Right hindlimb (tissue), 1 donor: ENCODE data around the gene STX10.

ENCODE experiments used
- DNase-seq: peaks from one replicate; pipeline ENCODE4 v3.0.0-alpha.2; 2018

Gene STX10

DNA sequence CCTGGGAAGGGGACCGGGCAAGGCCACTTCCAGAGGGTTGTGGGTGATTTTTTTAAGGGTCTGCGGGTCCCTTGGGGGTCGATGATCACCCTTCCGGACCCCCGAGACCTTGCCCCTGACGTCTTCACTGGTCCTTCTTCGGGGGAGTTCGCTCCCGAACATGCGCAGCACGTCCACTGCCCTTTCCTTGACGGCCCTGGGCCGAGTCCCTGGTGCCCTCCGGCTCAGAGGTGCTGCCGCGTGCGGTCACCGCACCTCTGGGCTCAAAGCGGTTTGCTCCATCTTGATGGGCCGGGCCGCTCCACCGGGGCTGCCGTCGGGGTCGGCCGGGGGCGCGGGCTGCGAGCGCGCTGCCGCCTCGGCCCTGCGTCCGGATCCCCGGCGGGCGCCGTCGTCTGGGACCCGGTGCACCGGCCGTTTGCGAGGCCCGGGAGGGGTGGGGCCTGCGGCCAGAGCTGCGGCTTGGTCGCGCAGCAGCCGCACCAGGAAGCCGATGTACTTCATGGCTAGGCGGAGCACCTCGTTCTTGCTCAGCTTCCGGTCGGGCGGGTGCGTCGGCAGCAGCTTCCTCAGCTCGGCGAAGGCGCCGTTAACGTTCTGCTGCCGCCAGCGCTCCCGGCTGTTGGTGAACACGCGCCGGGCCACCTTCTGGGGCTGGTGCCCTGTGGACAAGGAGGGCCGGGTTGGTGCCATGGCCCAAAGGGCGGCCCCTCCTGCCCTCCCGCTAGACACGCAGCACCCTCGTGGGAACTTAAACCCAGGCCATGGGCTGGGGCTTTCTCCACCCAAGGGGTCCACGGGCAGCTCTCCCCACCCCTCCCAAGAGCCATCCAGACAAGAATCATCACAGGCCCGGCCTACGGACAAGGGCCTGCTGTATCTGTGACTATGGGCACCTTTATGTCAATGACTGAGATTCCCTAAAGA lies 50.8 kb downstream of the STX10 start:
- no peak for DNase-seq

DNA sequence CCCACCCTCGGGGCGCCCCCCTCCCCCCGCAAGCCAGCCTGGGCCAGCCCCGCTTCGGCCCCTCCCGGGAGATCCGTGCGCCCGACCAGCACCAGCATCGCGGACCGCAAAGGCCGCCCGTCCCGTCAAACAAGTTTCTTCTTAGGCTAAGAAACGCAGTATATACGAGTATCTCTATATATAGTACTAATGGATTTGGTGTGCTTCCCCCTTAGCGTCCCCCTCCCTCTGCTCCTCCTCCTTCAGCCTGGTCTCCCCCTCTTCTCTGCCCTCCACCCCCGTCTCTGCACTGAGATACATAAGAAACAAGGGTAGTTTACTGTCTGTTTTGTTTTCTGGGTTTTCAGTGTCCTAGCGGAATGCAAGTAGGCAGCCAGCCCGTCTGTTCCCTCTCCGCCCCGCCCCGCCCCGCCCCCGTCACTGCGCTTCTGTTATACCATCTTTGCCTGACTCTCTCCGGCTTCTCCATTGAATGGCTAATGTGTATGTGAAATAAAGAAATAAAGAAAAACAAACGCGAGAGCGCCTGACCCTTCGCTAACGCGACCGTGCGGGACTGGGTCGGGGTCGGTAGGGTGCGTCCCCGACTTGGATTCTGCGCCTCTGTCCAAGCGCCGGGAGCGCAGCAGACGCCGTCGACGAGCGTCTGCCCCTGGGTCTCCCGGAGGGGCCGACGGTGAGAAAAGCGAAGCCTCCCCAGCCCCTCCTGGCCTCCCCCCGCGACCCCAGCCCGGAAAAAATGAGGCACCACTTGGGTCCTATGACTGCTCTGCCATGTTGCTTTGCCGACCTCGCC lies 51.7 kb downstream of the STX10 start:
- DNase-seq = peak; percentile 78

DNA sequence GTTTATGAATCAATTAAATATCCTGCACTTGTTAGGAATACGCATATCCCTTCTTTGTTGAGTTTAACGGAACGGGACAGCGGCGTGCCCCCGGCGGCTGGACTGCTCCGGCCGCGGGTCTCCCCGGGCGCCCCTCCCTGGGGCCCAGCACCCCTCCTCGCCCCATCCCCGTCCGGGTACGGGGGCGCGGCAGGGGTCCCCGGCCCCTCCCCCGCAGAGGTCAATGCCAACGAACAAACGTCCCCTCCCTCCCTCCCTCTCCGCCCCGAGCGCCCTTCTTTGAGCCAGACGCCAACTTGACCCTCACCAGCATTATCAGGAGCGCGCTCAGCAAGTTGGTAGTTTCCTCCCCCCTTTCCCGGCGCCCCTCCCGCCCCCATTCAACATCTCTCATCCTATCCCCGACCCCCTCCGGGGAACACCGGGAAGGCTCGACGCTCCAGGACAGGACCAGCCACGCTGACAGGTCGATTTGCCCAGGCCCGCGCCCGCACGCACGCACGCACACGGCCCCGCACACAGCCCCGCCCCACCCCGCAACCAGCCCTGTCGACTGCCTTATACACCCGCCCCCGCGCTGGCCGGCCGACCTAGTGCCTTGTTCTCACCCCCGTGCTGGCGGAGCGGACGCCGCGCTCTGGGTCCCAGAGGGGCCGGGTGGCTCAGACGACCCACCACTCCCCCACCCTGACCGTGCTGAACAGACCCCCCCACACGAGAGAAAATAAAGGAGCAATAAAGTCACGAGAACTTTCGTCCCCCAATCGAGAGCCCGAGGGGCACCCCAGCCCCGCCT lies 52.5 kb downstream of the STX10 start:
- no peak for DNase-seq

DNA sequence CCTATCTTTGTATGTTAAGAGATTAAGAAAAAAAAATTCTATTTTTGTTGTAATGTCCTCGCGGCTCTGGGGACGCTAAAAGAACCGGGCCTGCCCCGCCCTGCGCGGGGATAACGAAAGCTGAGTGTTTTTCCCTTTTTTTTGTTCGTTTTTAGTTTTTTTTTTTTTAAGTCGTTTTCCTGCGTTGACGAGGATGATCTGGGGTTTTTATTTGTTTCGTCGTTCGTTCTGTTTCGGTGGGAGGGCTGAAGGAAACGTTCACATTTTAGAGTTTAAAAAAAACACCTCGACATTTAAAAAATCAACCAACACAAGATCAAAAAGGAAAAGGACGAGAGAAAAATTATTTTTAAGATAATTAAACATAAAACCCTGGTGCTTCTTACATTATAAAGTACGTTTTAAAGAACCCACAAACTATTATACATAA lies 53.1 kb downstream of the STX10 start:
- no peak for DNase-seq

DNA sequence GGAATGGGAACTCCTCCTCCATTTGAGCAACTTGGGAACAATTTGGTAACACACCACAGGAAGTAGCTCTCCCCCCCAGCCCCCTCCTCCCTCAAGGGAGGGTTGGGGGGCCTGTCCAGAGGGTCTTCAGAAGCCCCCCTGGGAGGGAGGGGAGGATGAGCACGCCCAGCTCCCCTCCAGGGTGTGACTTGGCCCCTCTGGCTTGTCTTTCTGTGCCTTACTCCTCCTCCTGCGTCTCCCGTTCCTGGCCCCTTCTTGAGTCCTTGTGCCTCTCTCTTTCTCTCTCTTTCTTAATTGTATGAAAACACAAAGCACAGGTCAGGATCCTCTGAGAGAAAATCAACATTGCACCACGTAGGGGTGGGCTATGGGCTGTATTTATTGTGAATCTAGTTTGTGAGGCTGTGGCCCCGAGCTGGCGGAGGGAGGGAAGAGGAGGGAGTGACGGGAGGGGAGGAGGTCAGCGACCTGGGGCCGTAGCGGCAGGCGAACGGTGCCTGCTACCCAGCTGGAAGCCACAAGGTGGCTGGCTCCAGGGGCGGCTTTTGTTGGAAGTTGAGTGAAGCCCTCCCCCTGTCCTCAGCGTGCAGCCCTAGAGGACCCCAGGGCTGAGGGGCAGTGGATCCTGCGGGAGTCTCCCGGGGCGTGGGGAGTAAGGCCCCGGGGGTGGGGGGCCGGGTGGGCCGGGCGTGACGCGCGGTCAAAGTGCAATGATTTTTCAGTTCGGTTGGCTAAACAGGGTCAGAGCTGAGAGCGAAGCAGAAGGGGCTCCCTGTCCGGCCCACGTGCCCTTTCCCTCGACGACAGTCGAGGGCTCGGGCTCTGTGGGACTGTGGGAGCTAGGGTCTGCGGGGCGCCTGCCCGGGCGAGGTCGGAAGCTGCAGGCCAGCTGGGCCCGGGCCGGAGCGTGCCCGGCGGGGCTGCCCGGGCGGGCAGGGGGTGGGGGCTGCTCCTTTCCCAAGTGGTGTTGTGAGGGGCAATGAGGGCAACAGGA lies 53.9 kb downstream of the STX10 start:
- no peak for DNase-seq

DNA sequence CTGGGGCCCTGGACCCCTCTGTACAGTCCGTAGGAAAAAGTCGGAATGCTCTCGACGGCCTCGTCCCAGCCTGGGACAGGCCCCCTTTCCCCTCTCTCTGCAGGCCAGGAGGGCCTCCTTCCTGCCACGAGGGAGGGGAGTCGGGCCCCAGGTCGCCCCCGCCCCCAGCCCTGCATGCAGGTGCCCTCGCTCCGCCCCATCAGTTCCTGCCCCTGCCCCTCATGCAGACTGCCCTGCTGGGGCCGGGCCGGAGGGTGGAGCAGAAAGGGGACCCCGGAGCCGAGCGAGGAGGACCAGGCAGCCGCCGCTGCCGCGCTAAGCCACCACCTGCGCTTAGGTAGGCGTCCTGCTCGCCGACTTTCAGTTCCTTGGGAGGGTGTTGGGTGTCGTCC lies 54.8 kb downstream of the STX10 start:
- no peak for DNase-seq

DNA sequence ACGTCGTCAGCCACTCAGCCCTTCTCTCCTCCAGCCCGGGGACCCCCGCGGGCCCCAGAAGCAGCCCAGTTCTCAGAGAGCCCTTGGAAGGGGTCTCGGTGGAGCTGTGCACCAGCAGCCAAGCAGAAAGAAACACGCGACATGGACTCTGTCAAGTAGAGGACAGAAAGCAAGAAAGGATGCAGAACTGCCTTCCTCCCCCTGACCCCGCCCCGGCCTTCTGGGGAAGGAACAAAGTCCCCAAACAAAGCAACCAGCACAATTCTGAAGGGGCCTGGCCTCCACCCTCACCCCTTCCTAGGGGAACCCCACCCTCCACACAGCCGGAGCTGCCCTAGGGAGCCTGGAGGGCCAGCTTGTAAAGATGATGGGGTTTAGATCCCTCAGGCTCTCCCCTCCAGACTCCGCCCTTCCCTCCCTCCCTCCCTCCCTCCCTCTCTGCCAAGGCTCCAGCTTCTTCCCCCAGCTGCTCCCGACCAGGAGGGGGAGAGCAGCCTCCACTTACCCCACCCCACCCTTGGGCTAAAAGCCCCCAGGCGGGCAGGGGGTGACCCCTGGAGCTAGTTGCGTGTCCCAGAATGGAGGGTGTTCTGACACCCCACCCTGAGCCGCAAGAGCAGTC lies 55.3 kb downstream of the STX10 start:
- no peak for DNase-seq

DNA sequence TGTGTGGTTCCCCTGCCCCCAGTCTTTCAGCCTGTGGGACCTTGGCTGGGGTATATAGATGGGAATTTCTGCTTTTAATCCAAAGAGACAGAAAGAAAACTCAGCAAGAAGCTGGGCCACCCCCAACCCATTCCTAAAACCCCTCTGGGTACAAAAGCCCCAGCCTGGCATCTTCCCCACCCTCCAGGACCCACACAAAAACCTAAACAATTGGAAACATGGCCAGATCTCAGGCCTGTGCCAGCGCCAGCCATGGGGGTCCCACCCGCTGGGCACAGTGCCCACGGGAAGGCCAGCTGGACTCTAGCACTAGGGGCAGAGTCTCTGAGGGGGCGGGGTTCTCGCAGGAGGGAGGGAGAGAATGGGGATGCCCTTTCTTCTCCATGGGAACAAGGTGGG lies 56.1 kb downstream of the STX10 start:
- DNase-seq = peak; percentile 73
